CD4-positive, CD25-positive, alpha-beta regulatory T cell (primary cell): ENCODE results near the gene PTPRZ1. TPM values are rescaled to one million over a fixed set of nuclear protein-coding genes. Genes with fewer than 3 reads are reported as not detected.

ENCODE experiments used
- ATAC-seq, 2 donors: fragments of 150-1000 bp; cut with Tn5 transposase; one replicate each; pipeline ENCODE4 v1.10.0; 2021; ENCODE audit warnings: low read depth in 2 of 2, moderate number of reproducible peaks in 2 of 2, moderate library complexity in 1 of 2
- DNase-seq, 3 donors: peaks; one replicate each; pipeline versions ENCODE4 v3.0.0 to v3.0.0-alpha.2; 2012 to 2022; ENCODE audit warnings: mixed read lengths in 1 of 3
- H3K27ac ChIP-seq: one replicate; pipeline ENCODE4 v1.7.0; 2013; ENCODE audit warnings: mild to moderate bottlenecking, low read length; ENCODE audit not compliant: insufficient read depth, poor library complexity, severe bottlenecking
- H3K27me3 ChIP-seq: one replicate; pipeline ENCODE4 v1.7.0; 2013; ENCODE audit warnings: low read length; ENCODE audit not compliant: control insufficient read depth, insufficient read depth
- H3K36me3 ChIP-seq: one replicate; pipeline ENCODE4 v1.7.0; 2013; ENCODE audit warnings: mild to moderate bottlenecking, low read length, moderate library complexity; ENCODE audit not compliant: control insufficient read depth, insufficient read depth
- H3K4me1 ChIP-seq: 2 replicates; pipeline ENCODE4 v1.7.0; 2013; ENCODE audit warnings: mild to moderate bottlenecking, low read length; ENCODE audit not compliant: insufficient read depth, control insufficient read depth, poor library complexity, severe bottlenecking
- H3K4me3 ChIP-seq: one replicate; pipeline ENCODE4 v1.7.0; 2013; ENCODE audit warnings: low read depth, mild to moderate bottlenecking, low read length, moderate library complexity
- H3K9me3 ChIP-seq, 2 experiments: 1 replicate in 1 of 2; 2 replicates in 1 of 2; pipeline ENCODE4 v1.7.0; 2013; ENCODE audit warnings: low read length in 2 of 2, mild to moderate bottlenecking in 1 of 2, moderate library complexity in 1 of 2; ENCODE audit not compliant: control insufficient read depth in 2 of 2
- H3K27ac Mint-ChIP-seq, 3 donors: one replicate each; pipeline ENCODE4 v1.8.0; 2020 to 2022; ENCODE audit warnings: mild to moderate bottlenecking in 3 of 3, mixed read lengths in 3 of 3, moderate library complexity in 2 of 3
- H3K27me3 Mint-ChIP-seq: one replicate; pipeline ENCODE4 v1.8.0; 2022; ENCODE audit warnings: mild to moderate bottlenecking, mixed read lengths
- H3K36me3 Mint-ChIP-seq: one replicate; pipeline ENCODE4 v1.8.0; 2020; ENCODE audit warnings: mixed read lengths
- H3K4me1 Mint-ChIP-seq, 4 donors: one replicate each; pipeline ENCODE4 v1.8.0; 2020 to 2022; ENCODE audit warnings: mixed read lengths in 4 of 4, mild to moderate bottlenecking in 1 of 4
- H3K4me3 Mint-ChIP-seq, 4 donors: one replicate each; pipeline ENCODE4 v1.8.0; 2020 to 2022; ENCODE audit warnings: mild to moderate bottlenecking in 4 of 4, mixed read lengths in 4 of 4, moderate library complexity in 3 of 4
- H3K9me3 Mint-ChIP-seq, 7 donors: one replicate each; pipeline ENCODE4 v1.8.0; 2020 to 2022; ENCODE audit warnings: mixed read lengths in 7 of 7, mild to moderate bottlenecking in 3 of 7, moderate library complexity in 2 of 7
- polyA plus RNA-seq, 4 donors: library from polyadenylated mRNA; unstranded; fragments of 300-500 nt; fragmentation: Illumina TruSeq; gene quantifications; one replicate each; pipeline ENCODE4 v1.2.3, GENCODE V29; 2021
- total RNA-seq: library from RNA; stranded (reverse); gene quantifications from one replicate; pipeline ENCODE4 v1.2.3, GENCODE V29; 2022

PTPRZ1 gene
- total and polyA plus RNA-seq, 5 donors from 2014 or later = not detected

- Mint-ChIP-seq H3K9me3 (peaks cover 0 to 8% (median 1%) of the 10 kb centered on the region in 7 donors), H3K36me3 (peaks cover 6% of the 10 kb centered on the region), H3K4me3 (no peak overlapping the region), H3K4me1 (no peaks in the 10 kb centered on the region), H3K27me3 (no peaks in the 10 kb centered on the region), H3K27ac (no peak overlapping the region)
- no peaks in the 10 kb centered on the region for H3K9me3 ChIP-seq
- H3K27ac ChIP-seq = no peak overlapping the region
- ATAC-seq (no peak), DNase-seq (no peak)
- no peaks in the 10 kb centered on the region for H3K36me3 ChIP-seq
- H3K4me1 ChIP-seq = no peaks in the 10 kb centered on the region
- H3K27me3 ChIP-seq = no peaks in the 10 kb centered on the region
- H3K4me3 ChIP-seq = no peak overlapping the region
Measured at GRCh38 chr7:122072272-122072671, 199.3 kb downstream of the PTPRZ1 start.

- no peaks in the 10 kb centered on the region for H3K9me3 ChIP-seq
- Mint-ChIP-seq H3K27ac (no peak overlapping the region), H3K27me3 (no peaks in the 10 kb centered on the region), H3K36me3 (peaks cover 6% of the 10 kb centered on the region), H3K4me1 (no peaks in the 10 kb centered on the region), H3K4me3 (no peak overlapping the region), H3K9me3 (peaks cover 0 to 8% (median 1%) of the 10 kb centered on the region in 7 donors)
- ATAC-seq (no peak), DNase-seq (no peak)
- H3K4me1 ChIP-seq = no peaks in the 10 kb centered on the region
- no peak overlapping the region for H3K4me3 ChIP-seq
- no peaks in the 10 kb centered on the region for H3K36me3 ChIP-seq
- H3K27me3 ChIP-seq = no peaks in the 10 kb centered on the region
- H3K27ac ChIP-seq = no peak overlapping the region
Measured at GRCh38 chr7:122072924-122073599, 200.1 kb downstream of the PTPRZ1 start.

- Histone ChIP-seq H3K9me3 (no peaks in the 10 kb centered on the region), H3K36me3 (no peaks in the 10 kb centered on the region), H3K27ac (no peak overlapping the region), H3K4me1 (no peaks in the 10 kb centered on the region), H3K27me3 (no peaks in the 10 kb centered on the region), H3K4me3 (no peak overlapping the region)
- ATAC-seq (no peak), DNase-seq (no peak)
- Mint-ChIP-seq H3K4me3 (no peak overlapping the region), H3K36me3 (peaks cover 8% of the 10 kb centered on the region), H3K27ac (no peak overlapping the region), H3K4me1 (no peaks in the 10 kb centered on the region), H3K27me3 (no peaks in the 10 kb centered on the region), H3K9me3 (peaks cover 0 to 10% (median 2%) of the 10 kb centered on the region in 7 donors)
Measured at GRCh38 chr7:122073635-122074034, 200.7 kb downstream of the PTPRZ1 start.

GRCh38 chr7:122082160-122082559 is 209.2 kb downstream of the PTPRZ1 start:
- peaks cover 0 to 6% (median 3%) of the 10 kb centered on the region in 7 donors for H3K9me3 Mint-ChIP-seq
- no peaks in the 10 kb centered on the region for H3K27me3 Mint-ChIP-seq
- no peak for ATAC-seq
- no peak overlapping the region for H3K4me3 ChIP-seq
- no peak overlapping the region for H3K27ac ChIP-seq
- H3K4me1 ChIP-seq = no peaks in the 10 kb centered on the region
- no peaks in the 10 kb centered on the region for H3K36me3 ChIP-seq
- no peak for DNase-seq
- H3K4me3 Mint-ChIP-seq = no peak overlapping the region
- no peaks in the 10 kb centered on the region for H3K27me3 ChIP-seq
- H3K27ac Mint-ChIP-seq = no peak overlapping the region
- H3K9me3 ChIP-seq = no peaks in the 10 kb centered on the region
- peaks cover 17% of the 10 kb centered on the region for H3K36me3 Mint-ChIP-seq
- H3K4me1 Mint-ChIP-seq = no peaks in the 10 kb centered on the region

GRCh38 chr7:122082670-122083069 is 209.7 kb downstream of the PTPRZ1 start:
- Mint-ChIP-seq H3K4me1 (no peaks in the 10 kb centered on the region), H3K9me3 (peaks cover 0 to 6% (median 3%) of the 10 kb centered on the region in 7 donors), H3K36me3 (peaks cover 17% of the 10 kb centered on the region), H3K4me3 (no peak overlapping the region), H3K27ac (no peak overlapping the region), H3K27me3 (no peaks in the 10 kb centered on the region)
- Histone ChIP-seq H3K9me3 (no peaks in the 10 kb centered on the region), H3K27ac (no peak overlapping the region), H3K36me3 (no peaks in the 10 kb centered on the region), H3K4me3 (no peak overlapping the region), H3K27me3 (no peaks in the 10 kb centered on the region), H3K4me1 (no peaks in the 10 kb centered on the region)
- DNase-seq (no peak), ATAC-seq (no peak)

GRCh38 chr7:122092964-122093797 is 220.2 kb downstream of the PTPRZ1 start:
- Histone ChIP-seq H3K36me3 (no peaks in the 10 kb centered on the region), H3K9me3 (no peaks in the 10 kb centered on the region), H3K27me3 (no peaks in the 10 kb centered on the region), H3K27ac (no peak overlapping the region), H3K4me3 (no peak overlapping the region), H3K4me1 (no peaks in the 10 kb centered on the region)
- Mint-ChIP-seq H3K4me3 (no peak overlapping the region), H3K9me3 (peaks cover 0 to 2% (median 0%) of the 10 kb centered on the region in 7 donors), H3K36me3 (peaks cover 7% of the 10 kb centered on the region), H3K27me3 (no peaks in the 10 kb centered on the region), H3K27ac (peak overlapping the region in 1 of 3 donors; percentile 64), H3K4me1 (peaks cover 3 to 4% (median 4%) of the 10 kb centered on the region in 4 donors)
- ATAC-seq (no peak), DNase-seq (peak; percentile 9 to 71 (median 56))

GRCh38 chr7:122094549-122094948 is 221.6 kb downstream of the PTPRZ1 start:
- Mint-ChIP-seq H3K4me3 (no peak overlapping the region), H3K27ac (no peak overlapping the region), H3K9me3 (peaks cover 0 to 3% (median 0%) of the 10 kb centered on the region in 7 donors), H3K36me3 (no peaks in the 10 kb centered on the region), H3K27me3 (no peaks in the 10 kb centered on the region), H3K4me1 (peaks cover 3 to 4% (median 4%) of the 10 kb centered on the region in 4 donors)
- no peaks in the 10 kb centered on the region for H3K9me3 ChIP-seq
- H3K27ac ChIP-seq = no peak overlapping the region
- H3K4me3 ChIP-seq = no peak overlapping the region
- ATAC-seq (no peak), DNase-seq (no peak)
- H3K27me3 ChIP-seq = no peaks in the 10 kb centered on the region
- H3K36me3 ChIP-seq = no peaks in the 10 kb centered on the region
- H3K4me1 ChIP-seq = no peaks in the 10 kb centered on the region
